ENCODE results near the gene HFE. TPM values are rescaled to one million over a fixed set of nuclear protein-coding genes. Genes with fewer than 3 reads are reported as not detected.
A peak's percentile ranks its signal among the peaks of the same experiment; 100 is the strongest.

The HFE gene
- total and polyA plus RNA-seq, 2 of the 13 experiments (the other 11 are each of a cell fraction or from before 2014, with no cell fraction given) = 3.7 to 6.3 TPM

GRCh38 chr6:26045065-26045927 is 41.9 kb upstream of the HFE start (continued):
- TF ChIP-seq ZNF646 (CRISPR knock-in tag; IDR thresholded peaks at IDR 0.05) (peak; percentile 79; the same call in 1 of the 2 replicates), ZGPAT (CRISPR knock-in tag; IDR thresholded peaks at IDR 0.05) (peak; percentile 96), PRDM4 (CRISPR knock-in tag; IDR thresholded peaks at IDR 0.05; ENCODE audit: borderline replicate concordance) (no peak), ZNF788 (CRISPR knock-in tag; IDR thresholded peaks at IDR 0.05; ENCODE audit: borderline replicate concordance) (peak; percentile 87; the same call in 1 of the 2 replicates), RFX3 (CRISPR knock-in tag; IDR thresholded peaks at IDR 0.05) (no peak), ZNF775 (CRISPR knock-in tag; IDR thresholded peaks at IDR 0.05; ENCODE audit: borderline replicate concordance) (no peak), RFXAP (CRISPR knock-in tag; IDR thresholded peaks at IDR 0.05; ENCODE audit: borderline replicate concordance) (peak; percentile 92), ZNF841 (CRISPR knock-in tag; IDR thresholded peaks at IDR 0.05; ENCODE audit: borderline replicate concordance) (peak; percentile 68; the same call in 1 of the 2 replicates), FOXK2 (IDR thresholded peaks at IDR 0.05) (no peak), ZIK1 (CRISPR knock-in tag; IDR thresholded peaks at IDR 0.05; ENCODE audit: borderline replicate concordance, low read depth) (peak; percentile 86; the same call in 1 of the 2 replicates), MED1 (CRISPR knock-in tag; IDR thresholded peaks at IDR 0.05) (peak; percentile 94), ARNTL (CRISPR knock-in tag; IDR thresholded peaks at IDR 0.05) (peak; percentile 74; the same call in 1 of the 2 replicates), FOXC1 (CRISPR knock-in tag; IDR thresholded peaks at IDR 0.05; ENCODE audit: borderline replicate concordance) (peak; percentile 94), NR2F1 (CRISPR knock-in tag; IDR thresholded peaks at IDR 0.05) (no peak), NRL (CRISPR knock-in tag; IDR thresholded peaks at IDR 0.05; ENCODE audit: borderline replicate concordance) (peak; percentile 99), ZNF260 (CRISPR knock-in tag; IDR thresholded peaks at IDR 0.05; ENCODE audit: borderline replicate concordance, low read depth) (0 out of 2 replicates have a peak, but pooled peaks have one; percentile 73), MAX (IDR thresholded peaks at IDR 0.05) (peak; percentile 89)
